OCI-LY1 (cell line): ENCODE data around the gene PSMG1.

ENCODE experiments used
- EZH2 ChIP-seq: fragments of 200-600 bp; sonication (generic), shearing (Covaris generic); IDR thresholded peaks from 2 replicates; pipeline ENCODE4 v1.8.0; 2017; ENCODE audit warnings: borderline replicate concordance, mixed run types, mild to moderate bottlenecking, antibody characterized with exemption, low read length, moderate library complexity, mixed read lengths
- TF ChIP-seq, protein P1 (sequence below): fragments of 200-600 bp; sonication (generic), shearing (Covaris generic); IDR thresholded peaks from 2 replicates; pipeline ENCODE4 v1.5.1; 2017; ENCODE audit warnings: mild to moderate bottlenecking, antibody characterized with exemption, low read length, moderate library complexity, mixed read lengths

DNA sequence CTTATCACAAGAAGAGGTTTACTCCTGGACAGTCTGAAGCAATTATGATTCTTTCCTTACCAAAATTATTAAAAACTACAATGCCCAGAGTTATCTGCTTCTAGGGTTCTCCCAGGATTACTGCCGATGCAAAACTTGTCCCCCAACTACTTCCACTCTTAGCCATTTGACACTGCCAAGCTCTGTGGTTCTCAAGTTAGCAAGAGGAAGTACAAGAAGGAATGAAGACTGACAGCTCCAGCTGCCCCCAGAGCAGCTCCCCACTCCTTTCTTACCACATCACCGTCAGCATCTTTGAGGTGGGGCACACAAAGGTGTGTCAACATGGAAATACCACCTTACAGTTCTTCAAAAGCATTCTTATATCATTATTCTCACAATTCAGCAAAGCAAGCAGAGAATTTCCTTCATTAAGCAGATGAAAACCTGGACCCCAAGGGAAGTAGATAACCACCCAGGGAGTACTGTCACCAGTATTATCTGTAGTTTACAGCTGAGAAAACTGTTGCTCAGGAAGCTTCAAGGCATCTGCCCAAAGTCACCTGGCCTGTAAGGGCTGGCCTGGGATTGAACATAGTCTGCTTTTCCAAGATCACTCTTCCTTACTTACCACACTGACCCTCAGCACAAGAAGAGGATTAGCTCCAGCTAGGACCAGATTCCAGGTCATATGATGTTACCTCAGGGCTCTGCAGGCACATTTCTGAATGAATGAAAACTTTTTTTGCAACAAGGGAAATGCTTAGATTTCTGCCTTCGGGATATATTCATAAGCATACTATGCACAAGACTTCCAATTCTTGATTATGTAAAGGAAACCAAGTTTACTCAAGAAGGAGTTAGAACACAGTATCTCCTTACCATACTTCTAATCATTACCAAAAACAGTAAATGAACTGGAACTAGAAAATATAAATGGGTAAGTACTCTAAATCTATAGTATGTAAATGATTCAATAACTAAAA is 9.3 kb downstream of the PSMG1 start:
- no peak for TF ChIP-seq EZH2
- TF ChIP-seq, protein P1, sequence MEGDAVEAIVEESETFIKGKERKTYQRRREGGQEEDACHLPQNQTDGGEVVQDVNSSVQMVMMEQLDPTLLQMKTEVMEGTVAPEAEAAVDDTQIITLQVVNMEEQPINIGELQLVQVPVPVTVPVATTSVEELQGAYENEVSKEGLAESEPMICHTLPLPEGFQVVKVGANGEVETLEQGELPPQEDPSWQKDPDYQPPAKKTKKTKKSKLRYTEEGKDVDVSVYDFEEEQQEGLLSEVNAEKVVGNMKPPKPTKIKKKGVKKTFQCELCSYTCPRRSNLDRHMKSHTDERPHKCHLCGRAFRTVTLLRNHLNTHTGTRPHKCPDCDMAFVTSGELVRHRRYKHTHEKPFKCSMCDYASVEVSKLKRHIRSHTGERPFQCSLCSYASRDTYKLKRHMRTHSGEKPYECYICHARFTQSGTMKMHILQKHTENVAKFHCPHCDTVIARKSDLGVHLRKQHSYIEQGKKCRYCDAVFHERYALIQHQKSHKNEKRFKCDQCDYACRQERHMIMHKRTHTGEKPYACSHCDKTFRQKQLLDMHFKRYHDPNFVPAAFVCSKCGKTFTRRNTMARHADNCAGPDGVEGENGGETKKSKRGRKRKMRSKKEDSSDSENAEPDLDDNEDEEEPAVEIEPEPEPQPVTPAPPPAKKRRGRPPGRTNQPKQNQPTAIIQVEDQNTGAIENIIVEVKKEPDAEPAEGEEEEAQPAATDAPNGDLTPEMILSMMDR, result no peak
